ENCODE results near the gene RBPJ.

The RBPJ gene

DNA sequence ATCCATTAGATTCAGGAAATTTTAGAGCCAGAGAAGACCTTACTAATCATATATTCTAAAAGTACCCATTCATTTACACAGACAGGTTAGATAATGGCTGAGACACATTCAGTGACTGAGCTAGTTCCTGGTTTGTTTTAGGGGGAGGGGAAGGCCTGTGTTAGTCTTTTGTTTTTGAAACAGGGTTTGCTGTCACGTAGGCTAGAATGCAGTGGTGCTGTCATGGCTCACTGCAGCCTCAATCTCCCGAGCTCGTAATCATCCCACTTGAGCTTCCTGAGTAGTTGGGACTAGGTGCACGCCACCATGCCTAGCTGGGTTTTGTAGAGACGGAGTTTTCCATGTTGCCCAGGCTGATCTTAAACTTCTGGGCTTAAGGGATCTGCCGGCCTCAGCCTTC is 10.1 kb downstream of the RBPJ start:
- TF ChIP-seq, protein P1, sequence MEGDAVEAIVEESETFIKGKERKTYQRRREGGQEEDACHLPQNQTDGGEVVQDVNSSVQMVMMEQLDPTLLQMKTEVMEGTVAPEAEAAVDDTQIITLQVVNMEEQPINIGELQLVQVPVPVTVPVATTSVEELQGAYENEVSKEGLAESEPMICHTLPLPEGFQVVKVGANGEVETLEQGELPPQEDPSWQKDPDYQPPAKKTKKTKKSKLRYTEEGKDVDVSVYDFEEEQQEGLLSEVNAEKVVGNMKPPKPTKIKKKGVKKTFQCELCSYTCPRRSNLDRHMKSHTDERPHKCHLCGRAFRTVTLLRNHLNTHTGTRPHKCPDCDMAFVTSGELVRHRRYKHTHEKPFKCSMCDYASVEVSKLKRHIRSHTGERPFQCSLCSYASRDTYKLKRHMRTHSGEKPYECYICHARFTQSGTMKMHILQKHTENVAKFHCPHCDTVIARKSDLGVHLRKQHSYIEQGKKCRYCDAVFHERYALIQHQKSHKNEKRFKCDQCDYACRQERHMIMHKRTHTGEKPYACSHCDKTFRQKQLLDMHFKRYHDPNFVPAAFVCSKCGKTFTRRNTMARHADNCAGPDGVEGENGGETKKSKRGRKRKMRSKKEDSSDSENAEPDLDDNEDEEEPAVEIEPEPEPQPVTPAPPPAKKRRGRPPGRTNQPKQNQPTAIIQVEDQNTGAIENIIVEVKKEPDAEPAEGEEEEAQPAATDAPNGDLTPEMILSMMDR (IDR thresholded peaks at IDR 0.05), result no peak

DNA sequence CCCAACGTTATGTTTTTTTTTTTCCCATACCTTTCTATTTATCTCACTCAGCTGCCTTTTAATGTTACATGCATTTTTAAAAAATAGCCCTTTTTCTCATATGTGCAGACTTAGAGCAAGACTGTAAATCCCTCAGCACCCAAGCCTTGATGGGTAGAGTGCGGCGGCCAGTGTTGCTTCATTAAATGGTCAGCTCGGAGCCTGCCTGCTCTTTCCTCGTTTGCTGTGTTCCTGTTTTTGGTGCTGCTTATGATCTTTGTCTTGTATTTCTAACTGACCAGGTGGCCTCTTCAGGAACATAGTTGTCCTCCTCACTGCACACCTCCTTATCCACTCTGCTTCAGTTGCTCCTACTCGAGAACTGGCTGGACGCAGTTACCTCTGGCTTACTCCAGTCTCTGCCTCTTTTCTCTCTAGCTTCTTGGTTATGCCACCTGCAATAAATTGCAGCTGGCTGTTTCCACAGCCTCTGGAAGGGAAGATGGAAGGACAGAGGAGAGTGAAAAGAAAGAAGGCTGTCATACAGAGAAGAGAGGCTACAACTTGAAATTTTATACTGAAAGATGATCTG is 10.7 kb downstream of the RBPJ start:
- TF ChIP-seq, protein P1 (IDR thresholded peaks at IDR 0.05), result no peak

DNA sequence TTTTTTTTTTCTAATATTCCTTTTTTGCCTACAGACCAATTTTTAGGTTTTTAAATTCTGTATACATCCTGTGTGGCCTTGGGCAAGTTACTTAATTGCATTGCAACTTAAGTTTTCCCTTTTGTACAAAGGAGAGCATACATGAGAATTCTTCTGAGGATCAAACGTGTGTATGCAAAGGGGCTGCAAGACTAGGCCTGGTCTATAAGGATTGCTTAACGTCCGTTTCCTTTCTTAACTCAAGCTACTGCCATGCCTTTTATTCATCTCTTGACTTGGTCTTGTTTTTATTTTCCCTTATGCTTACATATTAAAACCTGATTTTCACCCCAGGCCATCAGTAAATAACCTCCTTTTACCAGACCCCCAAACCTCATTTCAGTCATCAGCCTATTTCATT is 13.6 kb downstream of the RBPJ start:
- TF ChIP-seq, protein P1 (IDR thresholded peaks at IDR 0.05), result no peak

- TF ChIP-seq, protein P1 (IDR thresholded peaks at IDR 0.05), result no peak
These were observed 16.8 kb downstream of the RBPJ start for GRCh38 chr4:26337612-26338011.

DNA sequence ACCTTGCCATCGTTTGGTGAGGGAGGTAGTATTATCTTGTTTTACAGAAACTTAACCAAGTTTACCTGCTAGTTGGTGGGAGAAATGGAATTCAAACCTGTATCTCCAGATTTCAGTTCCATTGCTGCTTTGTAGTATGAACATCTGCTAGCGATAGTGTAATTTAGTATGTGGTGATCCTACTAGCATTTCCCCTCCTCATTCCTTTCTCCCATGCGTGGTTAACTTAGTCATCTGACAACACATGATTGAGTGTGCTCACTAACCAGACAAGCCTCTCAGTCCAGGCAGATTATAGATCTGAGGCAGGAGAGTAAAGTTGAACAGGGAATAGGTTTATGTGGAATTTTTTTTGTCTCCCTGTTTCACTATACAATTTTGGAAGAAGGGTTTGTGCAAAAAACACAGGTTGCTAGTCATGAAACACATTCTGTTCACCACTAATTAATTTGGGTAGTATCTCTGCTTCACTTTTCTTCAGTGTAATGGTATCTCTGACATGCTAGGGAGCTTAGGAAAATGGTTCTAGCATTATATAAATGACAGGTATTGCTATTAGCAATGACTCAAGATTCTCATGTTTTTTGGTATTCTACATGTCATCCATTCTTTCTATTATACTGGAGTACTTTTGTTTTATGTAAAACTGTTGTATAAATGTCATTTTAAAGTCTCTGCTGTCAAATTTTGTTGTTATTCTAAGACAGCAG is 21.7 kb downstream of the RBPJ start:
- TF ChIP-seq, protein P1 (IDR thresholded peaks at IDR 0.05), result no peak

GRCh38 chr4:26343038-26343398 is 22.2 kb downstream of the RBPJ start:
- TF ChIP-seq, protein P1 (IDR thresholded peaks at IDR 0.05), result no peak

- TF ChIP-seq, protein P1 (IDR thresholded peaks at IDR 0.05), result no peak
These were observed 24.2 kb downstream of the RBPJ start for GRCh38 chr4:26344901-26345564.
